GM19351 (cell line): ENCODE data around the gene KMO.

Experiments used
- ATAC-seq: cut with Tn5 transposase; IDR thresholded peaks from one replicate; pipeline ENCODE4 v1.9.1; 2021; ENCODE audit warnings: mild to moderate bottlenecking, moderate library complexity; ENCODE audit not compliant: unreplicated experiment

Gene KMO

DNA sequence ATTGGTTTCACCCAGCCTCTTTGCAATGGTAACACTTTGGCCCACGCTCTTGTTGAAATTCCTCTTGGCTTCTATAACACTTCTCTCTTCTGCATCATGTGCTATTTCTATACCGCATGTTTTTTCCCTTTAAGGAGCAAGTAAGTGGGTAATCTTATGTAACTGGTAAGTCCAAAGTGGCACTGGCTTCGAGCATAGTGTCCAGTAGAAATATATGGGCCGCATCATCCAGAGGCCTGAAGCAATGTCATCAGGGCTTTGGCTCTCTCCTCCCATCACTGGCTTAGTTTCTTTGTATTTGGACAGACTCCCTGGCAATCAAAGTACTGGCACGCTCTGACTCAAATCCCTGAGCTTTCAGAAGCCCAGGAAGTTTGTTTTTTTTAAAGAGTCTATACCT is 90.5 kb downstream of the KMO start:
- ATAC-seq, result no peak

DNA sequence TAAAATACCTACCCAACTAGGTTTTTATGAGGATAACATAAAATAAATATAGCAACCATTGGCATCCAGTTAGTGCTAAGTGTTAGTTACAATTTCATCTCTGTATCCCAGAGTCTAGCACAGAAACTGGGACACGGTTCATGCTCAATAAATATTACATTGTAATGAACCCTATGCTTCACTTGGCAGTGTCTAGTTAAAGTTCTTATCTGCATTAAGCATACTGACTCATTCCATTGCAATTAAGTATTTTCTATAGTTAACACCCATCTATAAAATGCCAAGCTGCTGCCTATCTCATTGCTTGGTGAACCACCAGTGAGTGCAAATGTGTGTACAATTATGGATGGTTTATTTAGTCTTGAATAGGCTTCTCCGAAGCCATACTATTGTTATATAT is 92.8 kb downstream of the KMO start:
- ATAC-seq, result no peak

DNA sequence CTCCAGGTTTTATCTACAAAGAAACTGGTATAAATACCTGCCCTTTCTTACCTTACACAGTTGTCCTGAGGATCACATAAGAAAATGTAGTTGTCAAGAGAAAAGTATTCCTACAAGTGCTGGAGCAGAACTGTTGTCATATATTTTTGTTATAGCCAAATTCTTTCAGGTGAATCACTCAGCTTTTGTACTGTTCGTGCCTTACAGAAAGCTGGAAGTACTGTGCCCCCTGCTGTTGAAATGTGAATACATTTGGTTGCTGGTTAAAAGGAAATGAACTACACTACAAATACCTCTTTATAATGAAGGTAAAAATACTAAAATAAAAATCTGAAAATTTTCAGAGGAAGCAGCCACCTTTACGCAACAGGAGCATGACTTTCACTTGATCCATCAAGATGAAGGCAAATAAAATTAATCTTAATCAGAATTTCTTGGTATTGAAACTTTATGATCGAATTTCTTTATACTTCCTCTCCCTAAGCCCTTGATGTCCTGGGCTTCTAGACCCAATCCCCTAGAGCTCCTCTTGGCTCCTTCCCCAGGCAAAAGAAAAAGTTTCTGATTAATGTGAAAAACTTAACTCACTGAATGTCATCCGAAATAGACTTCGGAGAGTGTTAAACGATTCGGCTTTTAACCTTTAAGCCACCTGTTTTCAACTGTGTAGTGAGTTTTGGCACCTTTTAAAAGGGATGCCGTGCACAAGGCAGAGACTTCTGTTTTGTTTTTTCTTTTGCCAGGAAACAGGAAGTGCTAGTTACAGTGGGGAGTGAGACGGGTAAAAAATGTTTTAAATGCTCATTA is 95.5 kb downstream of the KMO start:
- peak; percentile 91 for ATAC-seq

DNA sequence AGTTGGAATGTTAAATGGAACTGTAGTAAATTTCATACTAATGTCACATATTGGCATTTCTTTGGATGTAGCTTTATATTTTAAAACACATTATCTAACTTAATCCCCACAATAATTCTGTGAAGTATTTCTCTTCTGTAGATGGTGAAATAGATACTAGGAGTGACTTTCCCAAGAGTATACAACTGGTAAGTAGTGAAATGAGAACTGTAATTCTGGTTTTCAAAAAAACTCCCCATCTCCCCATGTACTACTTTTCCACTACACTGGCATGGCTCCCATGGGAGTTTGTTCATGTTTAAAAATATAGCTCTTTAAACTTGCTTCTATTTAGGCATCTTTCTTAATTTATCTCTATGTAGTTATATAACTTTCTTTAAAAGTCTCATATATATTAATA is 97.8 kb downstream of the KMO start:
- ATAC-seq, result no peak

DNA sequence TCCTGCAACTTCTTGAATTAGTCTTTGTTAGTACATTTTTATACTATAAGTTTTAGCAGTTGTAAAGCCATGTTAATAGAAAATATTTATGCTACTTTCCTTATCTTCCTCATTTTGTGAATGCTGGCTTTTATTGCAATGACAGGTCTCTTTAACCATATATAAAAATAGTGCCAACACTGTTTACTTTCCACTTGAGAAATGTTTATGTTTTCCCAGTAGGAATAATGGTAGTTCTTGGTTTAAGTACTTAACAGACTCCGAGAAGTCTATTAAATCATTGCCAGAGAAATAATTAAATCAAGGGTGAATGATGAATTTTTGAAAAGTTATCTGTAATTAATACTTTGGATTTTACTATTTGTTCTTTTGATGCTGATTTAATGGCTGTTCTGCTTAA is 98.3 kb downstream of the KMO start:
- no peak for ATAC-seq

DNA sequence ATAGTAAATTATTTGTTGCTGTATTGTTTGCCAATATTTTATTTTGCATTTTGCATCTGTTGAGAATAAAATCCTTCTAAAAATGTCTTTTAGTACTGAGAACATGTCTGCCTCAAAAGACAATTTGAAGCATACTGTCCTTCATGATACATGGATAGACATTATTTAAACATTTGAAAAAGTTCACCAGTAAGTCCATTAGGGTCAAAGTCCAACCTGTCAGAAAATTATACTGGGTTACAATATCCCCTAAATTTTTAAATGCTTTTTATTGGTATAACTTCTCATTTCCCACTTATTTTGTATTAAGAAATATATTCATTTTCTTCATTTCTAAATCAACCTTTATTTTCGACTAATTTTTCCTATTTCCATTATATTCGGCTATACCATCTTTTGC is 98.7 kb downstream of the KMO start:
- ATAC-seq, result no peak

DNA sequence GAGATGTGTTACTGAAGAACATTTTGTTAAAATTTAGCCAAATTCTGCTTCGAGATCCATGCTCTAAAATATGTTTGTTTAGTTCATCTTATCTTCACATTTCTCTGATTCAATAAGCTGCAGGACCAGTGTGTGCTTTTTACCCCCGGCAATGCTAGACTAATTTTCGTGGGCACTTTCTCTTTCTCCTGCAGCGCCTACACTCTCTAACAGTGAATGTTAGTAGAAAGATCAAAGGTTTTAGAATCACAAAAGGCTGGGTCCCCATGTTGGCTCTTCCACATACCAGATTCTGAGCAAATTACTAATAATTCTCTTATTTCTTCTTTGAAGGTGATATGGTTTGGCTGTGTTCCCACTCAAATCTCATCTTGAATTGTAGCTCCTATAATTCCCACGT is 99.5 kb downstream of the KMO start:
- no peak for ATAC-seq

DNA sequence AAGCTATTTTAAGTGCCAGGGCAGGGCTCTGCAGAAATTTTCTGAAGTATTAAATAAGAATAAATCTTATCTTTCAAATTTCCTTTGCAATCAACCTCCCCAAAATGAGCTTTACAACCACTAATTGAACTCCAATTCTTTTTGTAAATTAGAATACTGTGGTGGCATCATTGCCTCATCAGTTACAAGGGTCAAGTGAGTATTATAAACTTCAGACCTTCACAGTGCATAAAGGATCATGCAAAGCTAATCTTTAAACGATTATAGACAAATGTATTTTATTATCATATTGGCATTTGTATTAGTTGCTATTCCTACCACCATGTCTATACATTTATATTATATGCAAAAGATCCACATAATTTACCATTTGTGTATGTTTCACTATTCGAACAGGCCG is 100.8 kb downstream of the KMO start:
- no peak for ATAC-seq

DNA sequence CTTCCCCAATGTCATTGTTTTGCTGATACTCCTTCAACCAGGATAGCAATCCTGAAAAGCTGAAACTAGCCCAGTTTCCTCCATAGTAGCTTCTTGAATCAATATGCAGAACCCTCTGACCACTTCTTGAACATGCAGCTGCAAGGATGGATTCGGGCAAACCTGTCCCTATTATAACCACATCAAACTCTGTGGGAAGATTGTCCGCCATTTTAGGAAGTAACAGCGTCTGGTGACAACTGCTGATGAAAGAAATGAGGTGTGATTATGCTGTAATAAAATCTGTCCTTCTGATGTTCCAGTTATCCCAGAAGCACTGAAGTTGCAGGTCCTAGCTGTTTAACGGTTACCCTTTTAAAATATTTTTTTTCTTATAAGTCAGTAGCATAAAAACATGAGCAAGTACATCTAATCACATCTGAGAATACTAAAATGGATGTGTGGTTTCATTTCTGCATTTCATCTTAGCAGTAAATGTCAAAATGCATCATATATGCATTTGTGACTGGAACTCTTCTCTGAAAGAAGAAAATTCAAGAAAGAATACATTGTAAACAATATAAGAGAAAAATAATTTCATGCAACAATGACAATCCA is 103.5 kb downstream of the KMO start:
- peak; percentile 19 for ATAC-seq

DNA sequence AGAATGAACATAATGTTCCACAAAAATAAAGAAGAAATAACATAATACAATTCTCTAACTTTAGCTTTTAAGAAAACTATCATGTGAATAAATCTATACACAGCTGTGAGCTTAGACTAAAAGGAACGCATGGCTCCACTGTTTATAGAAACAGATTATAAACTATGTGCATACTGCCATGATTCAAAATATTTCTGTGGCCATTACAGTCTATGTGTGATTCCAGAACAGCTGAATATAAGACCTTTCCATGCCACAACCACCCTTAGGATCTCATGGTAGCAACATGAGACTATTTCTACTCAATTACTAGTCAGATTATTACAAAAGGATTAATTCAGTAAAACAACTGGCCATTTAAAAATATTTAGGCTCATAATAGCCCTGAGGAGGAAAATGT is 104.1 kb downstream of the KMO start:
- no peak for ATAC-seq

DNA sequence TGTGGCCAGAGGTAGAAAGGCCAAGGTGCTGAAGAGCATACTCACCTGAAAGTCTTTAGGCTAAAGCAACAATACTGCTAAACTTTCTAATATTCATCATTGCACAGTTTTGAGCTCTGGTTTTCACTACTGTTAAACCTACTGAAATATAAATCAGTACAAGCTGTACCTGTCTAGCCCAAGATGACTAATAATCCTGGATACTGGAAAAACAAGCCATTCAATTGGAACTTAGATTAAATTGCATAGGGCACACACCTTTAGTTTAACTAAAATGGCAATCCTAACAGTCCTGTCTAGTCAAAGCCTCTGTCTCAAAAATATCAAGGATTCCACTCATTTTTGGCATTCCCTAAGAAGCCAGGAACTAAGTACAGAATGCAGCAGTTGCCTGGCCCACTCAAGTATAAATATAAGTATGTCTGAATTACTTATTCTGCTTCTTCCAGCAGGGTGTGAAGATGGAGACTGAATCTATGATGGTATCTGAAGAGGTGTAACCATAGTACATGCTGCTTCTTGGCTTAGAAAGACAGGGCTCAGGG is 104.9 kb downstream of the KMO start:
- ATAC-seq, result no peak

DNA sequence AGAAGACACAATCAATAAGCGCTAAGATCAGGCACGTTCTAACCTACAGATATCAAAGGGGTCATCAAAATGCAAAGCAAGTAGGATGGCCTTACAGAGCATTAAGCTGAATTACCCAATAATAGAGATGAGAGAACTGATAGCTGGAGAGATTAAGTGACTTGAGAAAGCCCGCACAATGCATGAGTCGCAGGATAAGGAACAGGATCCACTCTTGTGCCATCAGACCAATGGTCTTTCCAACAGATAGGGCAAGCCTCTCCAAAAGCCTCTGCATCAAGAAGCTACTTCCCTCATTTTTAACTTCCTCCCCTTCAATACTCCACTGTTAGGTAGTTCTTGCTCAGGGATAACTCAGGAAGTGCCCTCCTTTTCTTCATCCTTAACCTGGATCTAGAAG is 105.4 kb downstream of the KMO start:
- ATAC-seq, result no peak

DNA sequence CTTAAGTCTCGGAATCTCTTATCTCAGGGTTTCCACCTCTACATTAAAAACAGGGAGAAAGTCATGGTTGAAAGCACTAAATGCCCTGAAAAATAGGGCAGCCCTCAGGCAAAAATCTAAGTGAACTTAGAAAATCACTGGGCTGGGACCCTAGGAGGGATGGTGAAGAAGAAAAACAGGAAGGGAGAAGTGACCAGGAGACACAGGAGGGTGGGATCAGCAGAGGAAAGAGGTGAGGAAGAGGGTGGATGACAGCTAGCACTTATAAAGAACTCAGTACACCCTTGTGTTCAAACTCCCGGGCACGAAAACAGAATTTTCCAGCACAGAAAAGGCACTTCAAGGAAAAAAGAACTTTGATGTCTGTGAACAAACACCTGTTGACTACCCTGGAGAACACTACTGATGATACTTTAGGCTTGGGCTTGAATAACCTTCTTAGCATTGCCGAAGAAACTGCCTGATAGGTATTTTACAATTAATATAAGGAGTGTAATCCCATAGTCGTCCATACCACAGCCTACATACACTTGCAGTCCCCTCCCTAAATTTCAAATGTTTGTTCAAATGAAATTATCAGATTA is 106.0 kb downstream of the KMO start:
- no peak for ATAC-seq

DNA sequence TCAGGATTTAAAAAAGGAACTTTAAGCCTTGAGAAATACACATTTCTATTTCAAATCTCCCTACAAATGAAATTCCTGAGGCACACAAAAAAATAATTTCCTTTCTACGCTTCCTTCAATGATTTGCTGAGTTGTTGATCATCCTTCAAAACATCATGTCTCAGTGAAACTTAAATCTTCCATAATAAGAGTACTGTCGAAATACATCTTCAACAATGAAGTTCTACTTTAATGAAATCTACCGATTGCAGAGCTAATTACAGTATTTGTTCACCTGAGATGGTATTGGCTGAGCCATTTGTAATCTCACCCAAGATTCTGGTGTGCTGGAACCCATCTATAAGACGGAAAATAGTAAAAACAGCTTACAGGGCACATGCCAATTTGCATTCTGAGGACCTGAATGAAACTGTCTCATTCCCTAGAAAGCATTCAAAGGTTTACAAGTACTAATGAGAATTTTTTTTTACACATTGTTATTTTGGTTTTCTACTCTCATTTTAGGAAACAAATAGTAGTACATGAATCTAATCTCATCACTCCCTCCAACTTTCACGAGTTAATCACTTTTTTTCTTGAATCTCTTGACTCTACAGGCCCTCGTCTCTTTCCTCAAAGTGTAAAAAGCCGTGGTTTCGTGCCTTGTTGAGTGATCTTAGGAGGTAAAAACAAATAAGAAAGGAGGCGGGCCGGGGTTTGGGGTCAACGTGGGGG is 106.9 kb downstream of the KMO start:
- ATAC-seq, result no peak

DNA sequence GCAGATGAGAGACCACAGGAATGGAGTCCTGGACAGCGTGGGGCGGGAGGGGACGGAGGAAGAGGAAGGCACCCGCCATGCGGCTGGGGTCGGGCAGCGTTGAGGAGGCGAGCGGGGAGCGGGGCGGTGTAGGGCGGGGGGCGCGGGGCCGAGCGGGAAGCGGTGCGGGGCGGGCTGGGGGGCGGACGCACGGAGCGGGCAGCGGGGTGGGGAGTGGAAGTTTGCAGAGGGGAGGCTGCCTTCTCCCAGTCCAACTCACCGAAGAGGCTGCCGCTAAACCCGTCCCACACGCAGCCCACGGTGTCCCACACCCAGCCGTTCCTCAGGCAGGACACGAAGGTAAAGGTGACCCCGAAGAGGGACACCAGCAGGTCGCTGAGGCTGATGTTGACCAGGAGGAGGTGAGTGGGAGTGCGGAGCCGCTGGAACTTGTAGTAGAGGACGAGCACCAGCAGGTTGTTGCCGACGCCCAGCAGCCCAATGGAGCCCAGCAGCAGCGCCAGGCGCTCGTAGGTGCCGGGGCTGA is 107.5 kb downstream of the KMO start:
- peak; percentile 48 for ATAC-seq

DNA sequence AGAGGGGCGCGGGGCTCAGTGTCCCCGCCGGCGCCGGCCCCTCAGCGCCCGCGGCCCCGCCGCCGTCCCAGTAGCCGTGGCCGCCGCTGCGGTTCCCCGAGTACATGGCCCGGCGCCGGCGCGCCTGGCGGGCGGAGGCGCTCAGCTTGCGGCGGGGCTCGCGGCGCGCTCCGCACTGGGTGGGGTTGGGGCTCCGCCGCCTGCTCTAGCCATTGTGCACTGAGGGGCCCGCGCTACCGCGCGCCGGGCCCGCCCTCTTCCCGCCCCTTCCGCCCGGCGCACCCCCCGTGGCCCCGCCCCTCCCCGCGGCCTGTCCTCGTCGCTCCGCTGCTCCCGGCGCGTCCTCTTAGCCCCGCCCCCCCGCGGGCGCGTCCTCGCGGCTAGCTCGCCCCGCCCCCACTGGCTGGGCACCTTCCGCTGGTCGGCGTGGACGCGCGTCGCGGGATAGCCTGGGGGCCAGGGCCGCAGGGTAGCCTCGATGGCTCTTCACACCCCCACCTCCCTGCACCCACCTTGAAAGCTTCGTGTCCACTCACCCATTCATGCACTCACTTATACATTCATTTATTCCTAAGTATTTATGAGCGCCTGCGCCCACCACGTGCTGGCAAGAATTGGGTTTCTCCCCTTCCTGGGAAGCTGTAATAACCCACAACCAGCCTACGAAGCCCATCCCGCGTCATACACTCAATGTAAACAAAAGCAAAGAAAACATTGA is 108.1 kb downstream of the KMO start, which contains the start of the genes CHML and OPN3:
Gene CHML (minus strand): TSS at position 221 of the 718 bp plus-strand sequence. CDS start 4,603 bp downstream, outside the sequence.
Gene OPN3 (minus strand): TSS at position 221 of the 718 bp plus-strand sequence. CDS start 115 bp downstream, at position 106.
- ATAC-seq, result peak; percentile 81

DNA sequence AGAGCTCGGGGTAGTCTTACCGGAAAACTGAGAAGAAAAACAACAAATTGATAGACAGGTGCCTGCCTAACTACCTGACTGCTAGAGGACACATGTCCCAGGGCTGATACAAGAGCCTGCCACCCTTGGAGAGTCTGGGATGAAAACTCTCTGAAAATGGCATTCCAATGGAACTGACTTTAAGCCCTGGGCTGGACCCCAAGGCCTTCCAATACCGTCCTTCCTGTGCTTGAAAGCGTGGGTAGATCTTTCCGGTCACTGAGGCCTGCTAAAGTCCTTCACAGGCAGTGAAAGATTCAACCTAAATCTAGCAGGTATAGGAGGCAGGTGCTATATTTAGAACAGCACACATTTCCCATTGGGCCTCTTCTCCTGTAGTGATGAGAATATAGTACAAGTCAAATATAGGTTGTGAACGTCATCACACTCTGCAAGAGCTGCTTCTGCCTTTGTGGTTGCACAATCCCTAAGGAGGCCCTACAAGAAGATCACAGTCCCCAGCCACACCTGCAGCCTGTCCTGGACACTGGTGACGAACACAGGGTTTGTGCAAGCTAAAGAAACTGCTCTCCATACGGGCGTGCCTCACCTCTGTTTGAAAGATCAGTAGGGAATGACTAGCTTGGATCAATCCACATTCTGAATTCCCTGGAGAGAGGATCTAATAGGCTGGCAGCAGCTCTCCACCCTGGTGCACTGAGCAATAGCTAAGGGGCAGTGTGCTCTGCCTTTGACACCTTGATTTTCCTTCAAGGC is 108.9 kb downstream of the KMO start:
- no peak for ATAC-seq

DNA sequence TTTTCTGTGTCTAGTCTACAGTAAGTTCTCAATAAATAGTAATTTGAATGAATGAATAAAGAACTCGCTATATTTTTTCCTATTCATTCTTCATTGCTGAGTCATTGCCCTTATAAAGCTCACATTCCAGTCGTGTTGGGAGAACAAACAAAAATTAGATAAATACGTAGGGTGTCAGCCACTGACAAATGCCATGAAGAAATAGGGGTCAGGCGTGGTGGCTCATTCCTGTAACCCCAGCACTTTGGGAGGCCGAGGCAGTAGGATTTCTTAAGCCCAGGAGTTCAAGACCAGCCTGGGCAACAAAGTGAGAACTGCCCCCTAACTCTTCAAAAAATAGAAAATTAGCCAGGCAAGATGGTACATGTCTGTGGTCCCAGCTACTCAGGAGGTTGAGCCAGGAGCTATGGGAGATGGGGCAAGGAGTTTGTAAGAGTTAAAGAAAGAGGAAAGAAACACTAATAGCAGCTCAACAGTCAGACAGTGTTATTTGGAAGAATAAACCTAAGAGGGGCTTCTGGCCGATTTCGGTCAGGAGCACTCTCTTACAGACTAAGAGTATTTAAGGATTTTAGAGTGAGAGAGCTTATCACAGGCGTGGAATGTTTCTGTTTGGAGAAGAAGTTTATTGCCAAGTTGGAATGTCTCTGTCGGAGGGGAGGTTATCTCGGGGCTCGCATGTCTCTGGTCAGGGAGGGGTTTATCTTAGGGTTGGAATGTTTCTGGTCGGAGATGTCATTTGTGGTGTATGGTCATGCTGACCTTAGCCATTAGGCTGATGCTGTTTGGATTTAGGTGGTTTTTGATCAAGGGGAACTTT is 109.8 kb downstream of the KMO start:
- no peak for ATAC-seq

DNA sequence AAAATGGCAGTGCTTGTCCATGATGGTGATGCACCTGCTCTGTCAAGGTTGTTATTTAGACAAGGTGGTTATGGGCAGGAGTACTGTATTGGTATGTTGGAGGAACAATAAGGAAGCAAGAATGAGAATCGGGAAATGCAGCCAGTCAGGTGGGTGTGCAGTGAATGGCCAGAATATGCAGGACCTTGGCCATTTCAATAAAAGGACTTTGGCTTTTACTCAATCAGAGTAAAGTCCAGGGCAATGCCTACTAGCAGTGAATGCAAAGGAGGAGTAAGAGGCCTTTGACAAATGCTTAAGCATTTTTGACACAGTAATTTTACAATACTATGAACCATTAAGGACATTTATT is 110.4 kb downstream of the KMO start:
- ATAC-seq, result no peak
